Epithelial cell of esophagus (primary cell): ENCODE data around the gene NTF3.

ENCODE experiments used
- DNase-seq: peaks from one replicate; pipeline ENCODE4 v3.0.0; 2010; ENCODE audit warnings: low read depth
- H3K4me3 ChIP-seq: 2 replicates; pipeline ENCODE4 v1.5.1; 2011; ENCODE audit warnings: mild to moderate bottlenecking, low read length, control low read depth
- TF ChIP-seq, protein P1 (sequence below): IDR thresholded peaks from 2 replicates; pipeline ENCODE4 v1.5.1; 2011; ENCODE audit warnings: low read depth, mild to moderate bottlenecking, low read length, control low read depth, inconsistent platforms; ENCODE audit not compliant: insufficient read depth; ENCODE audit errors: missing control alignments

The NTF3 gene

DNA sequence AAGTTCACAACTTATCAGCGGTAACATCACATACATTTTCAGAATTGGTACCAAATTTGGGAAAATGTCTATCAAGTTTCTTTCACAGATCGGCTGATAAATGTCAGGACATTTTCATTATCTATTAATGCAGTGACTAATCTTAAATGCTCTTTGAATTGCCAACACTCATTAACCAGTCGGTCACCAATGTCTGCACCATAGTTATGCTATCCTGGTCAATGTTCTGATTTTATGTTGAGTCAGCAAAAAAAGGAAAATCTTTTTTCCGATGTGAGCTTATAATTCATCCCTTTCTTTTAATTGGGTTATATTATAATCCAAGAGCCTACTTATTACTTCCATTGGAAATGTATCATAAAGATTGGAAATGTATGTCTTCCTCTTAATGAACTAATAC lies 77.2 kb downstream of the NTF3 start:
- TF ChIP-seq, protein P1, sequence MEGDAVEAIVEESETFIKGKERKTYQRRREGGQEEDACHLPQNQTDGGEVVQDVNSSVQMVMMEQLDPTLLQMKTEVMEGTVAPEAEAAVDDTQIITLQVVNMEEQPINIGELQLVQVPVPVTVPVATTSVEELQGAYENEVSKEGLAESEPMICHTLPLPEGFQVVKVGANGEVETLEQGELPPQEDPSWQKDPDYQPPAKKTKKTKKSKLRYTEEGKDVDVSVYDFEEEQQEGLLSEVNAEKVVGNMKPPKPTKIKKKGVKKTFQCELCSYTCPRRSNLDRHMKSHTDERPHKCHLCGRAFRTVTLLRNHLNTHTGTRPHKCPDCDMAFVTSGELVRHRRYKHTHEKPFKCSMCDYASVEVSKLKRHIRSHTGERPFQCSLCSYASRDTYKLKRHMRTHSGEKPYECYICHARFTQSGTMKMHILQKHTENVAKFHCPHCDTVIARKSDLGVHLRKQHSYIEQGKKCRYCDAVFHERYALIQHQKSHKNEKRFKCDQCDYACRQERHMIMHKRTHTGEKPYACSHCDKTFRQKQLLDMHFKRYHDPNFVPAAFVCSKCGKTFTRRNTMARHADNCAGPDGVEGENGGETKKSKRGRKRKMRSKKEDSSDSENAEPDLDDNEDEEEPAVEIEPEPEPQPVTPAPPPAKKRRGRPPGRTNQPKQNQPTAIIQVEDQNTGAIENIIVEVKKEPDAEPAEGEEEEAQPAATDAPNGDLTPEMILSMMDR: no peak
- no peak overlapping the region for H3K4me3 ChIP-seq
- no peak for DNase-seq

DNA sequence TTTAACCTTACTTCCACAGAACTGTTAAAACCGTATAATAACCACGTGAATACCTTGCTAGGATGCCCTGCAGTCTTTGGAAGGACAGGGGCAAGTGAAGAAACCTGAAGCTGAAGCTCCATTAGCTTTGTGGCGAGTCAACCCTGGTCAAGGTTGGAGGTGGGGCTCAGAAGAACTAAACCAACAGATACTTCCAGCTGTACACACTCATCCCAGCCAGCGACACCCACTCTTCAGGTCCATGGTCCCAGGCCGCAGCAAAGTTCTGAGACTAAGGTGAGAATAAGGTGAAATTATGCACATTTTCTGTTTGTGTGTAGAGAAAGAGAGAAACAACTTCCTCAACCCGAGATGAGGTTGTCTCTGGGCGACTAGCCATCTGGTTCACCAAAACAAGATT lies 77.6 kb downstream of the NTF3 start:
- TF ChIP-seq, protein P1: no peak
- DNase-seq: no peak
- no peak overlapping the region for H3K4me3 ChIP-seq

DNA sequence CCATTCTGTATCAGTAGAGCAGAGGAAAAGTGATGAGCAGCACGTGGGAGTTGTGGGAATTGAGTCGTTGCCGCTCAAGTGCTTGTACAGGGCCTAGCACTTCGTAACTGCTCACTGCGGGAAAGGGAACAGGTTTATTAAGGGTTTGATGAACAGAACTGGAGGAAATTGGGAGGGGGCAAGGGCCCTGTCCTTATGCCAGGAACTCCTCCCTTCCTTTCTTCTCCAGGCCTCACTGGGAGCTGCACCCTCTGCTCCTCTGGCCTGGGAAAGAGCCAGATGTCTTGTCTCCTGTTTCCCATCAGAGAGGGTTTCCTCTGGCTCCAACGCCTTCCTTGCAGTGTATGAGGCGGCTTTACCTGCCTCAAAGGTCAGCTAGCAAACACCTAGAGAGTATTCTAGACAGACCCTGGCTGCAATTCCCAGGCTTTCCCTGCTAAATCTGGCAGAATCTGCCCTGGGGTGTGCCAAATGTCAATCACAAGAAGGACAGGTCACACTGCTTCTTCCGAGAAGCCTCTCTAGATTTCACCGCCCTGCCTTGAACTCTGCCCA lies 78.4 kb downstream of the NTF3 start:
- no peak for DNase-seq
- TF ChIP-seq, protein P1: no peak
- no peak overlapping the region for H3K4me3 ChIP-seq

DNA sequence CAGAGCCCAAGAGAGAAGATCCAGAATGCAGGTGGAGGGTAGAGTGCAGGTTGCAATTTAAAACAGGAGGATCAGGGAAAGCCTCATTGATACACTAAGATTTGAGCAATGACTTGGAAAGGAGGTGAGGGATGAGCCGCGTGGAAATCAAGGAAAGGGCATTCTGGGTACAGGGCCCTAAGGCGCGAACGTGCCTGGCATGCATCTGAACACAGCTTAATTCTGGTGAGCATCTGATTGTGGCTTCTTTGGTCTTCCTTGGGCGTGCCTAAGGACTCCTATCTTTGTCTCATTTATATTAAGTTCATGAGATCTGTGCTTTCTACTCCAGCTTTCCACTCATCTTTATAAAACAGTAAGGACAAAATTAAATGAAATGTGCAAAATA lies 79.3 kb downstream of the NTF3 start:
- H3K4me3 ChIP-seq: no peak overlapping the region
- TF ChIP-seq, protein P1: no peak

DNA sequence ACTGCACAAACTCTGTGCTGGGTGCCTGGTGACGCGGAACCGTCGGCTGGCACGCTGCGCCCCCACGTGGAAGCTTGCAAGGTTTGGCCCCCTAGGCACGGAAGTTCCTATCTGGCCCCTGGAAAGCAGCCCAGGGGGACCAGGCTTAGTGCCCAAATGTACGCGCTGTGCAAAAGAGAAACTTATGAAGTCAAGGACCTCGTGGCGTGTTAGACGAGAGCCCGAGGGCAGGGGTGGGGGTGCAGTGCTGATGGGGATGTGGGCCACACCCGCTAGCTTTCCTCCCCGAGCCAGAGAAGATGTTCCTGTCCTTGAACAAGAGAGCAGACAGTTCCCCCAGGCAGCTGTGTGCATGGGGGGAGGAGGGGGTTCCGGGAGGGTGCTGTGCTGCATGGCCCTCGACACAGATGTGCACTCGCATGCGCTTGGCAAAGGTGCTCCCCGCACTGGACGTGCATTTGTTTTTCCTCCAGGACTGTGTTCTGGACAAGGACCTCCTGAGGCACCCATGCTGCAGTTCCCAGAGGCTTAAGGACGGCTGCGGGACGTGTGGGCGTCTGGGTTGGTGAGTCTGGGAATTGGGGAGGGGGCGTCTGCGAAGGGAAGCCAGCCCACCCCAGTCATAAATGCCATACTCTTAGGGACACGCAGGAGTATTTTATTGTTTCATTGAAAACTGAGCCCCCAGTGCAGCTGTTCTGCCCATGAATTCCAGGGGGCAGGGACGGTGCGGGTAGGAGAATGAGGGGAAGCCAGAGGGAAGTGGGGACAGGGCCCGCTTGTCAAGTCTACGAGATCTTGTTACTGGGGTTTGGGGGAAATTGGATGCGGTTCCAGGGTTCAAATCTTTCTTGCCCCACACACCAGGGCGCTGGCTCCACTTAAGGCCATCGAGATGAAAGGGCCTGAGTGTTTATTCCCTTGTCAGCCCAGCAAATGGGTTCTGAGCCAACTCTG lies 80.0 kb downstream of the NTF3 start:
- no peak overlapping the region for H3K4me3 ChIP-seq
- TF ChIP-seq, protein P1: peak; percentile 28
- no peak for DNase-seq

More for the DNA sequence above, 79.3 kb downstream of the NTF3 start:
- DNase-seq: no peak

DNA sequence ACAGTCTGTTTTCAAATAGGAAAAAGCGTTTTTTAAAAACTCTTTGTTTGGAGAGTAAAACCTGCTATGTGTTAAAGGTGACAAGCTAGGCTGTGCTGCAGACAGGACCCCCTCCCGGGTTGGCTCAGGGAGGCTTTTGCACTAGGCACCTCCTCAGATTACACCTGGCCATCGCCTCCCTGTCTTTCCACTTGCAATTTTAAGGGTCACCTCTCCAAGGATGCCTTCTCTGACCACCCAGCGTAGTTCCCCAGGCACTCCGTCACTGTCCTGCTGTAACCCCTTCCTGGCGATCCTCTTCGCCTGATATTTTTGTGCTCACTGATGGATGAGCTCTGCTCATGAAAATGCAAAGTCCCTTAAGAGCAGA lies 80.7 kb downstream of the NTF3 start:
- no peak overlapping the region for H3K4me3 ChIP-seq
- TF ChIP-seq, protein P1: no peak
- DNase-seq: no peak
